NOMO-1 (cell line): ENCODE results near the gene SEMA4A.
"Not testable (repeated sequence)": the region's sequence is repeated elsewhere in the genome, so short reads cannot be mapped to it uniquely, and the experiment has no call there.

Experiments used
- DNase-seq, 2 experiments: peaks; one replicate each; lab custom pipeline; 2025; ENCODE audit not compliant: unreplicated experiment in 2 of 2; lab: John Stamatoyannopoulos, UW

SEMA4A gene

GRCh38 chr1:156190265-156190664 is 36.9 kb downstream of the SEMA4A start:
- not testable (repeated sequence) for DNase-seq

- no peak for DNase-seq
Observed at GRCh38 chr1:156191292-156191964, 38.0 kb downstream of the SEMA4A start.

DNA sequence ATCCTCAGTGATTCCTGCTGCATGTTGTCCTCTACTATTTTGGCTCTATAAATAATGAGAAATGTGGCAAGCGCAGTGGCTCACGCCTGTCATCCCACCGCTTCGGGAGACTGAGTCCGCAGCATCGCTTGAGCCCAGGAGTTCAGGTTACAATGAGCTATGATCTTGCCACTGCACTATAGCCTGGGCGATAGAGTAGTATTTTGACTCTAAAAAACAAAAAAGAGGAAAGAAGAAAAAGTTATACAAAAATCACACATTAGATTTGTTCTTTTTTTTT is 39.8 kb downstream of the SEMA4A start:
- DNase-seq: no peak

DNA sequence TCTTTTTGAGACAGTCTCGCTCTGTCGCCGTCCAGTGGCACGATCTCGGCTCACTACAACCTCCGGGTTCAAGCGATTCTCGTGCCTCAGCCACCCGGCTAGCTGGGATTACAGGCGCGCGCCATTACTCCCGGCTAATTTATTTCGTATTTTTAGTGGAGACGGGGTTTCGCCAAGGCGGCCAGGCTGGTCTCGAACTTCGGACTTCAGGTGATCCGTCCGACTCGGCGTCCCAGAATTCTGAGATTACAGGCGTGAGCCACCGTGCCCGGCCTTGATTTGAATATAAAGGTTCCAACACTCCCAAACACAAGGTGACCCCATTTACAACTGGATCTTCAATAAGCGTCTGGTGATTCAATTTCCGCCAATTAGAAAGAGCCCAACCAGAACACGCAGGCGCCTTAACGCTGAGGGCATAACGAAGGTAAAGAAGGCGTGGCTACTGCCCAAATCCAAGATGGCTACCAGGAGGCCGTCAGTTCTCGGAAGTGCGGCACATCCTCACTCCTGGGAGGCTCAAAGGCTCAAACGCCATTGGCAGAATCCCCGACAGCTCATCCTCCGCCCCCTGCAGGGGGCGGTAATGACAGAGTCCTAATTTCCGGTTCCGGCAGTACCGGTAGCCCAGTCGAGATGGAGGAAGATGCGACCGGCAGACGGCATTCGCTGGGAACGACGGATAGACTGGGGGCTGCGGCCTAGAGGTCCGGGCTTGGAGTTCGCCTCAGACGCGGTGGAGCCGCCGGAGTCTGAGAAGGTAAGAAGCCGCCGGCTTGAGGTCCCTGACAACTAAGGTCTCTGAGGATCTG is 40.3 kb downstream of the SEMA4A start, which contains the start of gene SLC25A44:
Gene SLC25A44, plus strand, starts transcription at position 617 of the 812 bp plus-strand sequence. CDS start 5,744 bp downstream, outside the sequence.
- peak; percentile 99 for DNase-seq

- no peak for DNase-seq
Observed at GRCh38 chr1:156194300-156194652, 40.9 kb downstream of the SEMA4A start.

GRCh38 chr1:156195853-156196252 is 42.5 kb downstream of the SEMA4A start:
- DNase-seq: no peak

DNA sequence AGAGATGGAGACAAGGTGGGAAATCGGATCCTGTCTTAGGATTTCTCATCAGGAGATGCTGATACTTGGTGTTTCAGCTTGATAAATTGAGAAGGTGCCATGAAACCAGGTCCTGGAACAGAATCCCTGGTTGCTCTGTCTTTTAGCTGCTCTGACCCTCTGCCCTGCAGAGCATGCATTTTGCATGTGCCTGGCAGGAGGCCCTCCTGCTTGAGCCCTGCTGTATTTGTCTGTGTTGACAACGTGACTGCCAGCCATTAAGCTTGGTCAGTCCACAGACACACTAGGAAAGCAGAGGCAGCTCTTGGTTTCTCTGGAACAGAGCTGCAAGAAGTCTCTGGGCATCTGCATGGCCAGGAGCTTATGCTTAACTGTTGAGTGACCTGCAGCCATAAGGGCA is 43.1 kb downstream of the SEMA4A start:
- DNase-seq: no peak

- DNase-seq: no peak
Observed at GRCh38 chr1:156198831-156199349, 45.5 kb downstream of the SEMA4A start.

DNA sequence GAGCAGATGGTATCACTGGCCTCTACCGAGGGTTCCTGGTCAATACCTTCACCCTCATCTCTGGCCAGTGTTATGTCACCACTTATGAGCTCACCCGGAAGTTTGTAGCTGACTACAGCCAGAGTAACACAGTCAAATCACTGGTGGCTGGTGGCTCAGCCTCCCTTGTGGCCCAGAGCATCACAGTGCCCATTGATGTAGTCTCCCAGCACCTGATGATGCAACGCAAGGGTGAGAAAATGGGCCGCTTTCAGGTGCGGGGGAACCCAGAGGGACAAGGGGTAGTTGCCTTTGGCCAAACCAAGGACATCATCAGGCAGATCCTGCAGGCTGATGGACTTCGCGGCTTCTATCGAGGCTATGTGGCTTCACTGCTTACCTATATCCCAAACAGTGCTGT is 46.7 kb downstream of the SEMA4A start:
- DNase-seq: no peak

DNA sequence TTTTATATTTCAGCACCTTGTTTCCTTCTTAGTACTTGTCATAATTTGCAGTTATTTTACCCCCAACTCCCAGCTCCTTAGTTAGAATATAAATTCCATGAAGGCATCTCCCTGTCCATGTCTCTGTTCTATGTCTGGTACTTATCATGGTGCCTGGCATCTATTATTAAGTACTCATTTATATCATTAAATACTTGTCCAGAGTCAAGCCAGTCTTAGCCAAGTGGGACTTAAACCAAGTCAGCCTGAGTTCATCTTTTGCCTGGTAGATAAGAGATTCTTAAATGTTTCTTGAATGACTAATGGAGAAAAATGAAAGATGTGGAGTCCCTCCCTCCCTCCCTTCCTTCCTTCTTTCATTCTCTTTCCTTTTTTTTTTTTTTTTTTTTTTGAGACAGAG is 49.9 kb downstream of the SEMA4A start:
- DNase-seq: no peak

- DNase-seq: no peak
Observed at GRCh38 chr1:156204686-156205085, 51.3 kb downstream of the SEMA4A start.

- no peak for DNase-seq
Observed at GRCh38 chr1:156211243-156211642, 57.9 kb downstream of the SEMA4A start.

- no peak for DNase-seq
Observed at GRCh38 chr1:156212130-156212529, 58.7 kb downstream of the SEMA4A start.

- DNase-seq: peak; percentile 90 to 98
Observed at GRCh38 chr1:156212833-156213643, 59.7 kb downstream of the SEMA4A start, which contains the start of gene PMF1. TSS of gene PMF1 (plus strand) at chr1:156213007. CDS start at chr1:156213016, 9 bp downstream.

- no peak for DNase-seq
Observed at GRCh38 chr1:156213644-156213966, 60.2 kb downstream of the SEMA4A start.

DNA sequence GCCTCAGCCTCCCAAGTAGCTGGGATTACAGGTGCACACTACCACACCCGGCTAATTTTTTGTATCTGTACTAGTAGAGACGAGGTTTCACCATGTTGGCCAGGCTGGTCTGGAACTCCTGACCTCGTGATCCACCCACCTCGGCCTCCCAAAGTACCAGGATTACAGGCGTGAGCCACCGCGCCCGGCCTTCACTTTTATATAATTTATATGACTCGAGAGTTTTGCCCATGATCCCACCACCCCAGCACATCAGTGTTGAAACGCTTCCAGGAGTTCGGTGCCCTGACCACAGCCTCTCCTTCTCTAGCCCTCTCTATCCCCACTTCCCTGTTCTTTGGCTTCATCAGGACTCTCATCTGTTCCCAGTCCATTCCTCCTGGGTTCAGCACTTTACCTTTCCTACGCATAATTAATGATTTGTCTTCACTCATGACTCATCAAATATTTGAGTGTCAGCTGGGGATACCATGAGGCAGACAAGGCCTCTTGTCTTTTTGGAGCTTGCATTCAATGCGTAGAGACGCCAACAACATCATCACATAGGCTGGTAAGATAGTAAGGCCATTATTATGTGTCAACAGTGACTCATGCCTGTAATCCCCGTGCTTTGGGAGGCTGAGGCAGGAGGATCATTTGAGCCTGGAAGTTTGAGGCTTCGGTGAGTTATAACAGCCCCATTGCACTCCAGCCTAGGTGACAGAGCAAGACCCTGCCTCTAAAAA is 60.8 kb downstream of the SEMA4A start:
- no peak for DNase-seq

DNA sequence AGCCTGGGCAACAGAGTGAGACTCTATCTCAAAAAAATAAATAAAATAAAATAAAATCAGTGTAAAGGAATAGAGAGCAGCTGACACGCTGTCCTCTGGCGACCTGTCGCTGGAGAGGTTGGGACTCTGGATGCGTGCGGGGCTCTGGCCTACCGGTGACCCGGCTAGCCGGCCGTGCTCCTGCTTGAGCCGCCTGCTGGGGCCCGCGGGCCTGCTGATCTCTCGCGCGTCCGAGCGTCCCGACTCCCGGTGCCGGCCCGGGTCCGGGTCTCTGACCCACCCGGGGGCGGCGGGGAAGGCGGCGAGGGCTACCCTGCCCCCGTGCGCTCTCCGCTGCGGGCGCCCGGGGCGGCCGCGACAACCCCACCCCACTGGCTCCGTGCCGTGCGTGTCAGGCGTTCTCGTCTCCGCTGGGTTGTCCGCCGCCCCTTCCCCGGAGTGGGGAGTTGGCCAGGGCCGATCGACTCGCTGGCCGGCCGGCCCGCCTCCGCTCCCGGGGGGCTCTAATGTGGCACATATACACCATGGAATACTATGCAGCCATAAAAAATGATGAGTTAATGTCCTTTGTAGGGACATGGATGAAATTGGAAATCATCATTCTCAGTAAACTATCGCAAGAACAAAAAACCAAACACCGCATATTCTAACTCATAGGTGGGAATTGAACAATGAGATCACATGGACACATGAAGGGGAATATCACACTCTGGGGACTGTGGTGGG is 63.1 kb downstream of the SEMA4A start:
- DNase-seq: not testable (repeated sequence)

DNA sequence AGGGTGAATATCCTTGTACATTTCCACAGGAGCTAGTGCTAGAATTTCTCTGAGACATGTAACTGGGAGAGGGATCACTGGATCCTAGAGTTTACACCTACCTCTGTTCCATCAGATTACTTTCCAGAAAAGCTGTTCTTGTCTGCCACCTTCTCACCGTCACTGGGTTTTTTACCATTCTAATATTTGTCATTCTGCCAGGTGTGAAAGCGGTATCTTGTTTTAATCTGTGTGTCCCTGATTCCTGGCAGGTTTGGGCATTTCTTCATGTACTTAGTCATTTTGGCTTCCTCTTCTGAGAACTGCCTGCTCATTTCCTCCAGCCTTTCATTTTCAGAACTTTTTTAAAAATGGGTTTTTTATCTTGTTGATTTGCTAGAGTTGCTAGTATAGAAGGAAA is 64.5 kb downstream of the SEMA4A start:
- DNase-seq: peak; percentile 22 to 60

DNA sequence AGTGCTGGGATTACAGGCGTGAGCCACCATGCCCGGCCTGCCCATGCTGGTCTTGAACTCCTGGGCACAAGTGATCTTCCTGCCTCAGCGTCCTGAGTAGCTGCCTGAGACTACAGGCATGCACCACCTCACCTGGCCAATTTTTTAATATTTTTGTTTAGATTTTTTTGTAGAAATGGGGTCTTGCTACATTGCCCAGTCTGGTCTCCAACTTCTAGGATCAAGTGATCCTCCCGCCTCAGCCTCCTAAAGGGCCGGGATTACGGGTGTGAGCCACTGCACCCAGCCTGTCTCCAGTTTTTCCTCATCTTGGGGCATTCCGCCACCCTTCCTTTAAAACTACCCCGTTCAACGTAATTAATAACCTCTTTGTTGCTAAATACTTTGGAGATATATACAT is 66.8 kb downstream of the SEMA4A start:
- DNase-seq: no peak
